Endothelial cell of umbilical vein (primary cell): Measurements from ENCODE around the gene FIBCD1. TPM values are rescaled to one million over a fixed set of nuclear protein-coding genes. Genes with fewer than 3 reads are reported as not detected.

Experiments
- BruUV-seq: library from RNA; stranded (reverse); fragments of 400-500 nt; replicated peaks from 2 replicates; lab custom pipeline; 2021; lab: Mats Ljungman, UMichigan
- CTCF ChIA-PET: fragments of 300-600, 350-600 bp; sonication (Branson Sonifier 250); formaldehyde crosslinking; loops from one replicate; lab custom pipeline; 2021; ENCODE audit warnings: antibody characterized with exemption, inconsistent platforms; lab: Charles Lee
- POLR2A ChIA-PET: fragments of 300-600, 350-600 bp; sonication (Branson Sonifier 250); formaldehyde crosslinking; loops from one replicate; lab custom pipeline; 2021; ENCODE audit warnings: antibody characterized with exemption, inconsistent platforms; lab: Charles Lee
- DNase-seq: peaks from one replicate; pipeline ENCODE4 v3.0.0-alpha.2; 2011; ENCODE audit warnings: low read depth, low spot score
- FAIRE-seq: peaks from 2 replicates; lab custom pipeline; 2011; peaks lifted over from hg19 to GRCh38; lab: Jason Lieb, UNC
- H2AFZ ChIP-seq: 2 replicates; pipeline ENCODE4 v1.6.0; 2012; ENCODE audit warnings: low read depth, low read length, control low read depth, inconsistent platforms
- H3K27ac ChIP-seq: 2 replicates; pipeline ENCODE4 v1.5.1; 2011; ENCODE audit warnings: low read depth, mild to moderate bottlenecking, control low read depth, low read length, moderate library complexity; ENCODE audit not compliant: insufficient read depth
- H3K27me3 ChIP-seq, 2 experiments: 2 replicates each; pipeline versions ENCODE4 v1.6.0 to v1.6.1; 2011; ENCODE audit warnings: low read length in 2 of 2, mixed read lengths in 1 of 2; ENCODE audit not compliant: control insufficient read depth in 2 of 2, insufficient read depth in 2 of 2
- H3K36me3 ChIP-seq, 2 experiments: 2 replicates in 1 of 2; 3 replicates in 1 of 2; pipeline ENCODE4 v1.5.1; 2011; ENCODE audit warnings: low read length in 2 of 2, mild to moderate bottlenecking in 1 of 2, moderate library complexity in 1 of 2; ENCODE audit not compliant: control insufficient read depth in 2 of 2, insufficient read depth in 2 of 2; ENCODE audit errors: extremely low read depth in 1 of 2
- H3K4me1 ChIP-seq: 3 replicates; pipeline ENCODE4 v1.5.1; 2011; ENCODE audit warnings: mild to moderate bottlenecking, low read length; ENCODE audit not compliant: control insufficient read depth, insufficient read depth; ENCODE audit errors: extremely low read depth
- H3K4me2 ChIP-seq: 2 replicates; pipeline ENCODE4 v1.6.1; 2011; ENCODE audit warnings: low read length, control low read depth, mixed read lengths; ENCODE audit not compliant: insufficient read depth
- H3K4me3 ChIP-seq, 3 experiments: fragments of 200-600 bp in 1 of 3; sonication (generic), shearing (Covaris generic) in 1 of 3; replicated peaks in 1 of 3; 2 replicates each; pipeline ENCODE4 v1.5.1; 2011 to 2016; ENCODE audit warnings: control low read depth in 3 of 3, low read length in 3 of 3, mild to moderate bottlenecking in 2 of 3, inconsistent platforms in 1 of 3, low read depth in 1 of 3, moderate library complexity in 1 of 3; ENCODE audit not compliant: insufficient read depth in 1 of 3
- H3K79me2 ChIP-seq: 2 replicates; pipeline ENCODE4 v1.6.0; 2012; ENCODE audit warnings: low read length, inconsistent platforms; ENCODE audit not compliant: control insufficient read depth, insufficient read depth
- H3K9ac ChIP-seq: replicated peaks from 2 replicates; pipeline ENCODE3; 2011; ENCODE audit warnings: low read length, control low read depth; ENCODE audit not compliant: insufficient read depth; ENCODE audit errors: extremely low read depth
- H3K9me1 ChIP-seq: replicated peaks from 3 replicates; pipeline ENCODE4 v1.6.0; 2011; ENCODE audit warnings: mild to moderate bottlenecking, low read length; ENCODE audit not compliant: control insufficient read depth, insufficient read depth; ENCODE audit errors: extremely low read depth
- H3K9me3 ChIP-seq: replicated peaks from 2 replicates; pipeline ENCODE4 v1.5.1; 2012; ENCODE audit warnings: low read length, inconsistent platforms; ENCODE audit not compliant: control insufficient read depth, insufficient read depth
- H4K20me1 ChIP-seq: replicated peaks from 2 replicates; pipeline ENCODE3; 2011; ENCODE audit warnings: mild to moderate bottlenecking, low read length; ENCODE audit not compliant: control insufficient read depth, insufficient read depth; ENCODE audit errors: extremely low read depth
- CTCF ChIP-seq, 2 donors: IDR thresholded peaks; 1 replicate in 1 of 2; 2 replicates in 1 of 2; pipeline ENCODE4 v1.5.1; 2011; ENCODE audit warnings: low read length in 2 of 2, mild to moderate bottlenecking in 2 of 2, moderate library complexity in 2 of 2, control low read depth in 1 of 2, inconsistent platforms in 1 of 2, low read depth in 1 of 2; ENCODE audit not compliant: insufficient read depth in 1 of 2; ENCODE audit errors: extremely low read depth in 1 of 2
- EZH2 ChIP-seq: IDR thresholded peaks from 2 replicates; pipeline ENCODE4 v1.6.1; 2012; ENCODE audit warnings: borderline replicate concordance, low read depth, mild to moderate bottlenecking, moderate library complexity, low read length, inconsistent platforms; ENCODE audit not compliant: severe bottlenecking
- FOS ChIP-seq: IDR thresholded peaks from 2 replicates; pipeline ENCODE4 v1.6.1; 2011; ENCODE audit warnings: mild to moderate bottlenecking, low read length, moderate library complexity, borderline replicate concordance; ENCODE audit not compliant: insufficient read depth
- GATA2 ChIP-seq: IDR thresholded peaks from 2 replicates; pipeline ENCODE4 v1.7.0; 2011; ENCODE audit warnings: low read depth, mild to moderate bottlenecking, moderate library complexity, mixed read lengths, low read length; ENCODE audit not compliant: insufficient read length, insufficient read depth
- JUN ChIP-seq: IDR thresholded peaks from 2 replicates; pipeline ENCODE4 v1.6.1; 2011; ENCODE audit warnings: borderline replicate concordance, low read depth; ENCODE audit not compliant: insufficient read length, insufficient read depth
- MAX ChIP-seq: IDR thresholded peaks from 2 replicates; pipeline ENCODE4 v1.6.1; 2011; ENCODE audit not compliant: insufficient read depth, insufficient read length
- MYC ChIP-seq: IDR thresholded peaks from one replicate; pipeline ENCODE4 v1.6.1; 2011; ENCODE audit warnings: mild to moderate bottlenecking, low read depth, low read length
- POLR2A ChIP-seq: IDR thresholded peaks from 2 replicates; pipeline ENCODE4 v1.6.1; 2012; ENCODE audit warnings: low read depth, mild to moderate bottlenecking, control low read depth, low read length
- POLR2AphosphoS5 ChIP-seq: IDR thresholded peaks from 2 replicates; pipeline ENCODE4 v1.6.1; 2012; ENCODE audit warnings: low read depth, mild to moderate bottlenecking, control low read depth, low read length, moderate library complexity; ENCODE audit not compliant: insufficient read depth
- dilution Hi-C: fragments of 300-500 bp; cut with MboI; formaldehyde crosslinking; loops from one replicate; pipeline ENCODE4 v1.15.0; 2019; ENCODE audit warnings: low sequenced_read_pairs; ENCODE audit not compliant: extremely low pct_ligation_motif_present
- intact Hi-C: fragments of 100-400 bp; cut with micrococcal nuclease; formaldehyde crosslinking; loops from one replicate; pipeline ENCODE4 v1.10.0; 2022
- polyA plus RNA-seq, 4 experiments: library from polyadenylated mRNA; depleted of rRNA in 3 of 4; stranded (reverse) in 3 of 4; unstranded in 1 of 4; fragments of >200 nt; gene quantifications; 2 replicates each; pipeline versions ENCODE4 v1.2.1 to v1.2.3, GENCODE V29; 2011 to 2012; ENCODE audit warnings: missing spikeins in 1 of 4
- total RNA-seq: library from RNA; stranded (reverse); gene quantifications from 2 replicates; pipeline ENCODE4 v1.2.3, GENCODE V29; 2021

The FIBCD1 gene
- total and polyA plus RNA-seq, 2 donors (not counting 3 experiments of a cell fraction or from before 2014, with no cell fraction given) = 0.14 TPM; not detected in 1

GRCh38 chr9:130954317-130954716, 15.3 kb upstream of the FIBCD1 start:
- H3K36me3 ChIP-seq = no peaks in the 10 kb centered on the region
- no peak overlapping the region for H3K27ac ChIP-seq
- H3K4me2 ChIP-seq = no peak overlapping the region
- H2AFZ ChIP-seq = no peak overlapping the region
- H3K9me1 ChIP-seq = no peaks in the 10 kb centered on the region
- ChIA-PET POLR2A (no interaction called here), CTCF (interaction anchor here (2.8 kb wide), 1 partner anchor 44 kb away, joined by 8 read pairs; no protein-coding TSS in a partner anchor)
- peaks cover 3 to 7% of the 10 kb centered on the region in 2 experiments for H3K27me3 ChIP-seq
- dilution Hi-C loops = no loop called here
- no peak for FAIRE-seq
- BruUV-seq = no TSS peak
- H3K4me3 ChIP-seq = no peak overlapping the region
- H3K9ac ChIP-seq = no peak overlapping the region
- TF ChIP-seq GATA2 = no peak
- no peak for TF ChIP-seq JUN
- no peak for TF ChIP-seq MYC
- no peak for TF ChIP-seq POLR2A
- no peak for TF ChIP-seq CTCF (IDR thresholded peaks at IDR 0.05; ENCODE audit: extremely low read depth in 1 of 2, insufficient read depth in 1 of 2, low read depth in 1 of 2, low read length in 2 of 2)
- TF ChIP-seq EZH2 = no peak
- no peak for TF ChIP-seq FOS
- TF ChIP-seq MAX = no peak
- no peak for TF ChIP-seq POLR2AphosphoS5
- H3K9me3 ChIP-seq = no peaks in the 10 kb centered on the region
- no peaks in the 10 kb centered on the region for H3K79me2 ChIP-seq
- DNase-seq = no peak
- intact Hi-C loops = no loop called here
- H4K20me1 ChIP-seq = no peaks in the 10 kb centered on the region
- H3K4me1 ChIP-seq = no peaks in the 10 kb centered on the region
